ENCODE results near the gene IFNAR1. TPM values are rescaled to one million over a fixed set of nuclear protein-coding genes. Genes with fewer than 3 reads are reported as not detected.
"Not testable (repeated sequence)": the region's sequence is repeated elsewhere in the genome, so short reads cannot be mapped to it uniquely, and the experiment has no call there.

The IFNAR1 gene
- total RNA-seq, 1 donor from 2014 or later = 20.4 TPM

- no peak overlapping the region for H3K4me3 Mint-ChIP-seq
- H3K27me3 Mint-ChIP-seq (ENCODE audit: insufficient read depth) = peaks cover 37% of the 10 kb centered on the region
- H3K9me3 Mint-ChIP-seq = peaks cover 3% of the 10 kb centered on the region
- peaks cover 9% of the 10 kb centered on the region for H3K4me1 Mint-ChIP-seq (ENCODE audit: low read depth)
- intact Hi-C loops (cut with micrococcal nuclease) = no loop called here
- no peaks in the 10 kb centered on the region for H3K36me3 Mint-ChIP-seq (ENCODE audit: low read depth)
- no peak overlapping the region for H3K27ac Mint-ChIP-seq
- DNase-seq (ENCODE audit: low spot score) = no peak
Measured at GRCh38 chr21:33375101-33375644, 50.4 kb downstream of the IFNAR1 start.

- no peak for DNase-seq (ENCODE audit: low spot score)
Measured at GRCh38 chr21:33377221-33377920, 52.6 kb downstream of the IFNAR1 start.

GRCh38 chr21:33378081-33378480 lies 53.3 kb downstream of the IFNAR1 start:
- no peaks in the 10 kb centered on the region for H3K36me3 Mint-ChIP-seq (ENCODE audit: low read depth)
- no peaks in the 10 kb centered on the region for H3K9me3 Mint-ChIP-seq
- H3K4me3 Mint-ChIP-seq = no peak overlapping the region
- no peak overlapping the region for H3K27ac Mint-ChIP-seq
- peaks cover 38% of the 10 kb centered on the region for H3K27me3 Mint-ChIP-seq (ENCODE audit: insufficient read depth)
- intact Hi-C loops (cut with micrococcal nuclease) = no loop called here
- DNase-seq (ENCODE audit: low spot score) = no peak
- peaks cover 37% of the 10 kb centered on the region for H3K4me1 Mint-ChIP-seq (ENCODE audit: low read depth)

More at GRCh38 chr21:33377221-33377920, 52.6 kb downstream of the IFNAR1 start:
- peaks cover 30% of the 10 kb centered on the region for H3K4me1 Mint-ChIP-seq (ENCODE audit: low read depth)
- H3K9me3 Mint-ChIP-seq = no peaks in the 10 kb centered on the region
- no peak overlapping the region for H3K27ac Mint-ChIP-seq
- H3K27me3 Mint-ChIP-seq (ENCODE audit: insufficient read depth) = peaks cover 38% of the 10 kb centered on the region
- H3K4me3 Mint-ChIP-seq = no peak overlapping the region
- no peaks in the 10 kb centered on the region for H3K36me3 Mint-ChIP-seq (ENCODE audit: low read depth)
- intact Hi-C loops (cut with micrococcal nuclease) = no loop called here

- not testable (repeated sequence) for DNase-seq (ENCODE audit: low spot score); H3K36me3 Mint-ChIP-seq (ENCODE audit: low read depth); H3K4me3 Mint-ChIP-seq; H3K9me3 Mint-ChIP-seq
- Mint-ChIP-seq H3K27me3 (ENCODE audit: insufficient read depth) (peaks cover 36% of the 10 kb centered on the region), H3K27ac (peak overlapping the region; percentile 84), H3K4me1 (ENCODE audit: low read depth) (peaks cover 54% of the 10 kb centered on the region)
- intact Hi-C loops (cut with micrococcal nuclease) = loop anchor here (1.0 to 5.0 kb wide), 4 partner anchors 151 to 888 kb away; partner anchors contain the start of genes CFAP298, CRYZL1, IFNAR2 and ITSN1
Measured at GRCh38 chr21:33379934-33380333, 55.2 kb downstream of the IFNAR1 start.

GRCh38 chr21:33380483-33380998 lies 55.8 kb downstream of the IFNAR1 start:
- H3K27ac Mint-ChIP-seq = peak overlapping the region; percentile 84
- DNase-seq (ENCODE audit: low spot score) = peak; percentile 70
- peak overlapping the region; percentile 23 for H3K4me3 Mint-ChIP-seq
- H3K36me3 Mint-ChIP-seq (ENCODE audit: low read depth) = peaks cover under 1% of the 10 kb centered on the region
- H3K9me3 Mint-ChIP-seq = no peaks in the 10 kb centered on the region
- H3K27me3 Mint-ChIP-seq (ENCODE audit: insufficient read depth) = peaks cover 40% of the 10 kb centered on the region
- intact Hi-C loops (cut with micrococcal nuclease) = loop anchor here (1.0 to 5.0 kb wide), 4 partner anchors 151 to 888 kb away; partner anchors contain the start of genes CFAP298, CRYZL1, IFNAR2 and ITSN1
- H3K4me1 Mint-ChIP-seq (ENCODE audit: low read depth) = peaks cover 54% of the 10 kb centered on the region

- peaks cover 47% of the 10 kb centered on the region for H3K27me3 Mint-ChIP-seq (ENCODE audit: insufficient read depth)
- intact Hi-C loops (cut with micrococcal nuclease) = loop anchor here (5.0 kb wide), 3 partner anchors 261 to 889 kb away; partner anchors contain the start of genes CFAP298, CRYZL1 and ITSN1
- not testable (repeated sequence) for H3K27ac Mint-ChIP-seq; H3K9me3 Mint-ChIP-seq; H3K36me3 Mint-ChIP-seq (ENCODE audit: low read depth); DNase-seq (ENCODE audit: low spot score); H3K4me3 Mint-ChIP-seq
- H3K4me1 Mint-ChIP-seq (ENCODE audit: low read depth) = peaks cover 54% of the 10 kb centered on the region
Measured at GRCh38 chr21:33381381-33381780, 56.6 kb downstream of the IFNAR1 start.

- no peaks in the 10 kb centered on the region for H3K9me3 Mint-ChIP-seq
- peaks cover 49% of the 10 kb centered on the region for H3K27me3 Mint-ChIP-seq (ENCODE audit: insufficient read depth)
- intact Hi-C loops (cut with micrococcal nuclease) = loop anchor here (1.0 to 5.0 kb wide), 11 partner anchors 22 to 891 kb away; partner anchors contain the start of genes CFAP298, CRYZL1, IFNAR1 and ITSN1
- H3K27ac Mint-ChIP-seq = peak overlapping the region; percentile 77
- peaks cover 1% of the 10 kb centered on the region for H3K36me3 Mint-ChIP-seq (ENCODE audit: low read depth)
- DNase-seq (ENCODE audit: low spot score) = peak; percentile 66
- peak overlapping the region; percentile 80 for H3K4me3 Mint-ChIP-seq
- H3K4me1 Mint-ChIP-seq (ENCODE audit: low read depth) = peaks cover 54% of the 10 kb centered on the region
Measured at GRCh38 chr21:33383056-33383888, 58.5 kb downstream of the IFNAR1 start.

GRCh38 chr21:33384841-33385331 lies 60.1 kb downstream of the IFNAR1 start:
- H3K4me3 Mint-ChIP-seq = peak overlapping the region; percentile 58
- no peaks in the 10 kb centered on the region for H3K9me3 Mint-ChIP-seq
- H3K27ac Mint-ChIP-seq = peak overlapping the region; percentile 44
- H3K4me1 Mint-ChIP-seq (ENCODE audit: low read depth) = peaks cover 53% of the 10 kb centered on the region
- peaks cover 51% of the 10 kb centered on the region for H3K27me3 Mint-ChIP-seq (ENCODE audit: insufficient read depth)
- intact Hi-C loops (cut with micrococcal nuclease) = loop anchor here (5.0 kb wide), 3 partner anchors 257 to 893 kb away; partner anchors contain the start of genes CFAP298, CRYZL1 and ITSN1
- peak; percentile 17 for DNase-seq (ENCODE audit: low spot score)
- peaks cover 1% of the 10 kb centered on the region for H3K36me3 Mint-ChIP-seq (ENCODE audit: low read depth)

- H3K27ac Mint-ChIP-seq = no peak overlapping the region
- H3K4me3 Mint-ChIP-seq = no peak overlapping the region
- intact Hi-C loops (cut with micrococcal nuclease) = no loop called here
- no peak for DNase-seq (ENCODE audit: low spot score)
- peaks cover 39% of the 10 kb centered on the region for H3K4me1 Mint-ChIP-seq (ENCODE audit: low read depth)
- peaks cover 1% of the 10 kb centered on the region for H3K36me3 Mint-ChIP-seq (ENCODE audit: low read depth)
- no peaks in the 10 kb centered on the region for H3K9me3 Mint-ChIP-seq
- peaks cover 59% of the 10 kb centered on the region for H3K27me3 Mint-ChIP-seq (ENCODE audit: insufficient read depth)
Measured at GRCh38 chr21:33386222-33386784, 61.5 kb downstream of the IFNAR1 start.

GRCh38 chr21:33387294-33387693 lies 62.5 kb downstream of the IFNAR1 start:
- Mint-ChIP-seq H3K4me1 (ENCODE audit: low read depth) (peaks cover 30% of the 10 kb centered on the region), H3K4me3 (no peak overlapping the region), H3K27me3 (ENCODE audit: insufficient read depth) (peaks cover 66% of the 10 kb centered on the region), H3K27ac (no peak overlapping the region), H3K9me3 (no peaks in the 10 kb centered on the region), H3K36me3 (ENCODE audit: low read depth) (peaks cover 1% of the 10 kb centered on the region)
- intact Hi-C loops (cut with micrococcal nuclease) = no loop called here
- no peak for DNase-seq (ENCODE audit: low spot score)

- H3K4me3 Mint-ChIP-seq = no peak overlapping the region
- no peak overlapping the region for H3K27ac Mint-ChIP-seq
- no peak for DNase-seq (ENCODE audit: low spot score)
- peaks cover 21% of the 10 kb centered on the region for H3K4me1 Mint-ChIP-seq (ENCODE audit: low read depth)
- intact Hi-C loops (cut with micrococcal nuclease) = no loop called here
- H3K9me3 Mint-ChIP-seq = no peaks in the 10 kb centered on the region
- peaks cover 1% of the 10 kb centered on the region for H3K36me3 Mint-ChIP-seq (ENCODE audit: low read depth)
- peaks cover 73% of the 10 kb centered on the region for H3K27me3 Mint-ChIP-seq (ENCODE audit: insufficient read depth)
Measured at GRCh38 chr21:33388188-33388587, 63.4 kb downstream of the IFNAR1 start.

GRCh38 chr21:33390479-33390878 lies 65.7 kb downstream of the IFNAR1 start:
- H3K27me3 Mint-ChIP-seq (ENCODE audit: insufficient read depth) = peaks cover 73% of the 10 kb centered on the region

More at GRCh38 chr21:33390479-33390878, 65.7 kb downstream of the IFNAR1 start:
- DNase-seq (ENCODE audit: low spot score) = no peak
- Mint-ChIP-seq H3K9me3 (no peaks in the 10 kb centered on the region), H3K4me3 (no peak overlapping the region), H3K27ac (no peak overlapping the region), H3K4me1 (ENCODE audit: low read depth) (no peaks in the 10 kb centered on the region), H3K36me3 (ENCODE audit: low read depth) (peaks cover 1% of the 10 kb centered on the region)
- intact Hi-C loops (cut with micrococcal nuclease) = no loop called here
